DMS114 treated with DMSO at 0.1 percent for 48 hours (cell line): ENCODE measurements around the gene CENPT.
"Not testable (repeated sequence)": the region's sequence is repeated elsewhere in the genome, so short reads cannot be mapped to it uniquely, and the experiment has no call there.

Experiments
- DNase-seq: peaks from one replicate; lab custom pipeline; 2025; ENCODE audit not compliant: unreplicated experiment; lab: John Stamatoyannopoulos, UW

CENPT gene

DNA sequence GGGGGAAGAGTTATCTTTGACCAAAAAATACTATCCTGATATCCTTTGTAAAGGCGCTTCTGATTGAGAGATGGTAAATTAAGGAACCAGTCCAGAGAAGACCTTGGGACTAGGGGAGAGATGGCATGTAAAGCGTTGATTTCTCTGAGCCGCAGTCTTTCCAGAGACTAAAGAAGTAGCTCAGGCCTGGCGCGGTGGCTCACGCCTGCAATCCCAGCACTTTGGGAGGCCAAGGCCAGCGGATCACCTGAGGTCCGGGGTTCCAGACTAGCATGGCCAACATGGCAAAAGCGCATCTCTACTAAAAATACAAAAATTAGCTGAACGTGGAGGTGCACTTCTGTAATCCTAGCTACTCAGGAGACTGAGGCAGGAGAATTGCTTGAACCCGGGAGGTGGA lies 625 bp upstream of the CENPT start:
- no peak for DNase-seq

DNA sequence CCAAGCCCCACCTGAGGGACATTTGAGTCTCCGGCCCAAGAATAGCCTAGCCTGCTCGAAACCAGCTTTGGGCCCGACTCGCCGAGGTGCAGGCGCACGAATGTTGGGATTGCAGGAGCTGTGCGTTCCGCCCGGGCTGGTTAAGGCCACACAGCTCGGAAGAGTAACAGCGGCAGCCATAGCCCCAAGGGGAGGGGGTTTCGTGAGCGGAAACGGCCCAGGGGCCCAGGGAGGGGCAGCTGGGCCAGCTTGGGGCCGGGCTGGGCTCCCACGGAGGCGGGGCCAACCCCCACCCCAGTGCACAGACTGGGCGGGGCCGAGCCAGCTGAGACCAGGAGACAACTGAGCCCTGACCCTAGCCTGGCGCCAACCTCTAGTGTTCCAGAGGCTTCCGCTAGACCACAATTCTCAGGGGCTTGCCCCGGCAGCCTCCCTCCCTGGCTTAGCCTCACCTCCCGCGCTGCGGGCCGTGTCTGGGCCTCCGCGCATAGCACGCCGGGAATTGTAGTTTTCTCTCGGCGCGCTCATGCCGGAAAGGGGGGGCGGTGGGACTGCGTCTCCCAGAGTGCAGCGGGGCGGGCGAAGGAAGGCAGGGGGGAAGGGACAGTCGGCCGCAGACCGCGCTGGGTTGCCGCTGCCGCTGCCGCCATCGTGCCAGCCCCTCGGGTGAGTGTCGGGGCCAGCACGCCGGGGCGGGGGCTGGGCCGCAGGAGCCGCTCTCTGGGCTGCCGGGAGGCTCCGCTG lies 1.0 kb downstream of the CENPT start, which contains the start of gene NUTF2:
Gene NUTF2, plus strand, starts transcription at position 614 of the 744 bp plus-strand sequence. CDS start 18,198 bp downstream, outside the sequence.
- DNase-seq = peak; percentile 86

DNA sequence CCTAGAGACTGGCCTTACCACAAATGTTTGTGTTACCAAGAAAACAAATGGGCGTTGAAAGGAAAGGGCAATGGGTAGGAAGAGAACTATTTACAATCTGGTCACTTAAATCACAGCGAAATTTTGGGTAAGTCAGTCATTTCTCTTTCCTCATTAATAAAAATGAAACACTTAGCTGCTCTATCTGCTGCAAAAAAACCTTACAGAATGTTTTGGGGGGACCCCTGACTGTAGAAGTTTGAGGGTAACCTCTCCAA lies 1.5 kb downstream of the CENPT start:
- no peak for DNase-seq

DNA sequence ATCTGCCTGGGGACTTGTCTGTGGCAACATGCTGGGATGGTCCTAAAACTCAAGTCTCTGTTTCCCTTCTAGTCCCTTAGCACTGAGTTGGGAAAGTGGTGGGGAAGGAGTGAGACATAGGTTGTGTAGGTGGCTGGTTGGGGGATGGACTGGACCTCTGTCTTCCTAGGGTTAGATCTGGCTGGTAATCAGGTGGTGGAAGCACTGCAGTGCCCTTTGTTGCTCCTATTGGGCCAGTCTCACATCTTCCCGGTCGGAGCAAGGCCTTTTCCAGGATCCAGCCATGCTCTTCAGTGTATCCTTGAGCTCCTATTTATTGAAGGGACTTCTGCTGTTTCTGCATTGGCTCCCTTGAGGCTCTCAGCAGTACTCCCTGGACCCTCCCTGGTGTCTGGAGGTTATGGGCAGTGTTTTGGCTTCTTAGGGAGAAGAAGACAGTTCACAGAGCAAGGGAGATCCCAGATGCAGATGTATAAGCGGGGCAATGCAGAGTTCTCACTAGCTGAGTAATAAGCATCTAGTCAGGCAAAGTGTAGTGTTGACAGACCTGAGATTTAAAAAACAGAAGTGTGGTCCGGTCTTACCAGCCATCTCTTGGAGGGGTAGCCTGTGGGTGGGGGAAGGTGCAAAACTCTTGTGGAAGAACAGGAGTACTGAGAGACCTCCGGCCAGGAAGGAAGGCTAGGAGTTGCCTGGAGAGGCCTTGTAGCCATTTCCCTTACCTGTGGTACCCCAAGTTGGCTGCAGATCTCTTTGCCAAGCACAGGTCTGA lies 2.0 kb downstream of the CENPT start:
- DNase-seq = peak; percentile 19

DNA sequence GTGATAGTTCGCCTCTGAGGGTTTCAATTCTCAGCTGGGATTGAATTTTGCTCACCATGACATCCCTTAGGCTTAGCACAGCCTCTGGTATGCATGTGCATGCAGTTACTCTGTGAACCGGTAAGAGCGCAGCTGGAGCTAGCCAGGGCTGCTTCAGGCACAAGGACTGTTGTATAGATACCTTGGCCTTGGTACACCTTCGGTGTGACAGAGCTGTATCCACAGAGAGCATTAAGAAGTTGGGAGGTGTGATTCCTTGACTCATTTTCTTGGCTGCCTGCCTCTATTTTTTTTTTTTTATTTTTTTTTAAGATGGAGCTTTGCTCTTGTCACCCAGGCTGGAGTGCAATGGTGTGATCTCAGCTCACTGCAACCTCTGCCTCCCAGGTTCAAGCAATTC lies 3.0 kb downstream of the CENPT start:
- peak; percentile 22 for DNase-seq

DNA sequence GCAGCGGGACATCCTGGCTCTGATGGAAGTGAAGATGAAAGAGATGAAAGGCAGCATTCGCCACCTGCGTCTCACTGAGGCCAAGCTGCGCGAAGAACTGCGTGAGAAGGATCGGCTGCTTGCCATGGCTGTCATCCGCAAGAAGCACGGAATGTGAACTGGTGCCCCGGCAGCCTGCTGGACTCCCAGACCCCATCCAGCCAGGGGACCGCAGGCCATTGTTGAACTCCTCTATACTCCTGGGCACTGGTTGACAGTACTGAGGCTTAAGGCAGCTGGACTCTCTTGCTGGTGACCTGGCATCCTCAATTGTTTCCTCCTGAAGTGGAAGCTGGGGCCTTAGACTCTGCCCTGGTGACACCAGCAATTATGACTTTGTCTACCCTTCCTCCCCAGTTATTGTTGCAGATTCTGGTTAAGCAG lies 4.1 kb downstream of the CENPT start:
- no peak for DNase-seq

DNA sequence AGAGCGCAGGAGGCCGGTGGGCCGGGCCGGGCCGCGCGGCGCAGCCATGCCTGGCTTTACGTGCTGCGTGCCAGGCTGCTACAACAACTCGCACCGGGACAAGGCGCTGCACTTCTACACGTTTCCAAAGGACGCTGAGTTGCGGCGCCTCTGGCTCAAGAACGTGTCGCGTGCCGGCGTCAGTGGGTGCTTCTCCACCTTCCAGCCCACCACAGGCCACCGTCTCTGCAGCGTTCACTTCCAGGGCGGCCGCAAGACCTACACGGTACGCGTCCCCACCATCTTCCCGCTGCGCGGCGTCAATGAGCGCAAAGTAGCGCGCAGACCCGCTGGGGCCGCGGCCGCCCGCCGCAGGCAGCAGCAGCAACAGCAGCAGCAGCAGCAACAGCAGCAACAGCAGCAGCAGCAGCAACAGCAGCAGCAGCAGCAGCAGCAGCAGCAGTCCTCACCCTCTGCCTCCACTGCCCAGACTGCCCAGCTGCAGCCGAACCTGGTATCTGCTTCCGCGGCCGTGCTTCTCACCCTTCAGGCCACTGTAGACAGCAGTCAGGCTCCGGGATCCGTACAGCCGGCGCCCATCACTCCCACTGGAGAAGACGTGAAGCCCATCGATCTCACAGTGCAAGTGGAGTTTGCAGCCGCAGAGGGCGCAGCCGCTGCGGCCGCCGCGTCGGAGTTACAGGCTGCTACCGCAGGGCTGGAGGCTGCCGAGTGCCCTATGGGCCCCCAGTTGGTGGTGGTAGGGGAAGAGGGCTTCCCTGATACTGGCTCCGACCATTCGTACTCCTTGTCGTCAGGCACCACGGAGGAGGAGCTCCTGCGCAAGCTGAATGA lies 4.8 kb downstream of the CENPT start:
- peak; percentile 51 for DNase-seq

DNA sequence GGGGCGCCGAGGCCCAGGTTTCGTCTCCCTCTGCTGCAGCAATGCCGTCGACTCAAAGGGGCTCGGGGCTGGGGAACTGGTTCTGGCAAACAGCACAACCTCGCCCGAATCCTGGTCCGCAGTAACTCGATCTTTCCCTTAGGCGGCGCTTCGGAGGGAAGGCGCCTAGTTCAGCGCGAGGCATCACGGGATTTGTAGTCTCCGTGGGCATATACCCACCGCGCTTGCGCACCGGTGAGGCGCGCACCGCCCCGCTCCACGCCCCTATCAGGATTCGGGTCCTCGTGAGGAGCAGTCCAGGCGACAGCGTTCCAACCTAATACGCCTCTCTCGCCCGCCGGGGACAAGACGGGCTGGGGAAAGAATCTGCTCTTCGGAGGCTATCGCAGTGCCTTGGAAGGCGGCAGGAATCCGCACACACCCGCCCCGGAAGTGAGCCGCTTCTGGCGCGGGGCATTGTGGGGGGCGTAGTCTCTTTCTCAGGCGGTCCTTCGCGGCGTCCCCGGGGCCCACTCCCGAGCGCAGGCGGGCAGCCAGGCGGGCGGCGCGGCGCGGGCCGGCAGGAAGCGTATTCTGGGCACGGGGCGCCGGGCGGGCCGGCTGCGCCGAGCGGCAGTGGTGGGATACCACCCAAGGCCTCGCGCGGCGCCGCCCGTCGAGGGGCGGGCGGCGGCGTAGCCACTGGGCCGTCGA lies 5.5 kb downstream of the CENPT start, which contains the start of gene THAP11:
Gene THAP11, plus strand, starts transcription at position 505 of the 693 bp plus-strand sequence. CDS start 235 bp downstream, outside the sequence.
- peak; percentile 97 for DNase-seq

DNA sequence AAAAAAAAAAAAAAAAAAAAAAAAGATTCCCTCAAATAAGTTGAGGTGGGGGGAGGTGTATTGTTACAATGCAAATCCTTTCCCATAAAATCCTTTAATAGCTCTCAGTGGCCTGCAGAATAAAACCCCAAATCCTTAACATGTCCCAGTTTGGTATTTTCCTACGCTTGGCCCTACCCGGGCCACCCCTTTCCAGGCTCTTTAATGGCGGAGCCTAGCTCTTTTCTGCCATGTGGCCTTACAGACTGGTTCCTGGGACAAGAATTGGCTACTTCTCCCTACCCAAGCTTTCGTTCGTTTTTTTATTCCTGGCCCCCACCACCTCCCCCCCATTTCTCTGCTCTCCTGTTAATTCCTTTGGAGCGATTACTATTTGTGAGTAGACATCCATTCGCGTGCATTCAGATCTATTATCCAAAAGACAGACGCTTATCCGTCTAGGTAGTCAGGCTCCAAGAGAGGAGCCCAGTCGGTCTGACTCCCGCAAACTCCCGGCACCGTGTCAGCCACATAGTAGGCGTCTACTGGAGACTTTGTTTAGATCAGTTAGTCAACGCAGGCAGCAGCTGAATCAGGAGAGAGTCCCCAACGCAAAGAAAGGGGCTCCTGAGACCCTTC lies 6.2 kb downstream of the CENPT start:
- DNase-seq = no peak

DNA sequence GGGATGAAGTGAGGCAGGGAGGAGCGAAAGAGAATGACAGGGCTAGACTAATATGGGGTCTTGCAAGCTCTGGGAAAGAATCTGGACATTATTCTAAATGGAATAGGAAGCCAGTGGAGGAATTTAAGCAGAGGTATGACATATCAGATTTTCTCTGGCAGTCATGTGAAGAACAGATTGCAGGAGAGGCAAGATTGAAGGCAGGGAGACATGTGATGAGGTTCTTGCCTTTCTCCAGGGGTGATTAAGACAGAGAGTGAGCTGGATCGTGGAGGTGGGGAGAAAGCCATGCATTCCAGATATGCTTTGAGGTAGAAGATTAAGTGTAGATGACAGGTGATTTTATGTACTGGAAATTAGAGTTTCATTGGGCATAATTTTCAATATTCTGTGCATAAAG lies 9.7 kb downstream of the CENPT start:
- DNase-seq = no peak

DNA sequence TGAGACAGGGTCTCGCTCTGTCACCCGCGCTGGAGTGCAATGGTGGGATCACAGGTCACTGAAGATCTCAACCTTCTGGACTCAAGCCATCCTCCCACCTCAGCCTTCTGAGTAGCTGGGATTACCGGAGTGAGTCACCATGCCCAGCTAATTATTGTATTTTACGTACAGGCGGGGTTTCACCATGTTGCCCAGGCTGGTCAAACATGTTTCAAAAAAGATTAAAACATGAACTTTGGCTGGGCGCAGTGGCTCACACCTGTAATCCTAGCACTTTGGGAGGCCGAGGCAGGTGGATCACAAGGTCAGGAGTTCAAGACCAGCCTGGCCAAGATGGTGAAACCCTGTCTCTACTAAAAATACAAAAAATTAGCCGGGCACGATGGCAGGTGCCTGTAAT lies 10.3 kb downstream of the CENPT start:
- not testable (repeated sequence) for DNase-seq

DNA sequence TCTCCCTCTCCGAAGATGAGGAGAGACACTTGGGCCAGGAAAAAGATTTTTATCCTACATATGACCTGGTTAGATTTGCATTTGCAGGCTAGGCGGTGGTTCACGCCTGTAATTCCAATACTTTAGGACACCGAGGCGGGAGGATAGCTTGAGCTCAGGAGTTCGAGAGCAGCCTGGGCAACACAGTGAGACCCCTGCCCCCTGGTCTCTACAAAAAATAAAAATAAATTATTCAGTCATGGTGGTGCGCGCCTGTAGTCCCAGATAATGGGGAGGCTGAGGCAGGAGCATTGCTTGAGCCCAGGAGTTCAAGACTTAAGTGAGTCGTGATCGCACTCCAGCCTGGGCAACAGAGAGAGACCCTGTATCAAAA lies 13.3 kb downstream of the CENPT start:
- DNase-seq = no peak

DNA sequence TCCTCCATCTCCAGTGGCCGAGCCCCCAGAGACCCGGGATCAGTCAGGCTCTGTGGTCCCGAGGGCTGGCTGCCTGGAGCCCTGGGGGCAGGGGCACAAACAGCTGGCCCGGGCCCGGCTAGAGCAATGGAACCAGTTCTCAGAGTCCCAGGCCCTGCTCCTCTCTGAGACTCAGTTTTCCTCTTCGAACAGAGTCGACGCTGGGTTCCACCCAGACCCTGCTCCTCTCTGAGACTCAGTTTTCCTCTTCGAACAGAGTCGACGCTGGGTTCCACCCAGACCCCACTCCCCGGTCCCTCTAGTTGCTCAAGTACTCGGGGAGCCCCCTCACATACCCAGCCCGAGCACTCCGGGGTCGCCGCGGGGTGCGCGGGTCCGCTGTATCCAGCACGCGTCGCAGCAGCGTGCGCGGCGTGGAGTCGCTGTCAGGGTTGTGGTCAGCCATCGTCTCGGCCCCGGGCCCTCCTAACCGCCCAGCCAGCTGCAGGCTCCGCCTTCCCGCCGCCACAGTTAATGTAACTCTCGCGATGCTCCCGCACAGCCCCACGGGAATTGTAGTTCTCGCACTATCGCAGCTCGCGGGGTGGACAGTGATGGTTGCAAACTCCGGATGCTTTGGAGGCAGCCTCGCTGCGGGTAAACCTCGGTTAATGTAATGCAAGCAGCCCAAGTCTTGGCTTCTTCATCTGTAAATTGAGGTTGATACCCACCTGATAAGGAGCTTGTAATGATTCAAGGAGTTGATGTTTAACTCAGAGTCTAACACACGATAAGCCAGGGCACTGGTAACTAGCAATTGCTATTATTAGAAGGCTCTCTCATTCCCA lies 13.9 kb downstream of the CENPT start:
- peak; percentile 87 for DNase-seq

DNA sequence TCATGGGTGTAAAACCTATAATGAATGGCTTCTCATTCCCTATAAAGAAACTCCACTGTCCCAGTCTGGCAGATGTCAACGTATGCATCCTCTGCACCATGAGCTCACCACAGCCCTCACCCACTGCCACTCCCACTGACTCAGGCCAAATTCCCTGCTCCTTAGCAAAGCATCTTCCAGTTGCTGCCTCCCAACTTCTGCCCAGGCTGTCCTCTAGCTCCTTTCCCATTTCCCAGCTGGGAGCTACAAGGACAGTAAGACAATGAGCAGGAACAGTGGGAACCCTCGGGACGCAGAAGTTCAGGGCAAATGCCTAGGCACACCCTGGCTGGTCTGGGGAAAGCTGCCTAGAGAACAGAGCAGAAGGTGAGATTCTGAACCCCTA lies 14.5 kb downstream of the CENPT start:
- no peak for DNase-seq

DNA sequence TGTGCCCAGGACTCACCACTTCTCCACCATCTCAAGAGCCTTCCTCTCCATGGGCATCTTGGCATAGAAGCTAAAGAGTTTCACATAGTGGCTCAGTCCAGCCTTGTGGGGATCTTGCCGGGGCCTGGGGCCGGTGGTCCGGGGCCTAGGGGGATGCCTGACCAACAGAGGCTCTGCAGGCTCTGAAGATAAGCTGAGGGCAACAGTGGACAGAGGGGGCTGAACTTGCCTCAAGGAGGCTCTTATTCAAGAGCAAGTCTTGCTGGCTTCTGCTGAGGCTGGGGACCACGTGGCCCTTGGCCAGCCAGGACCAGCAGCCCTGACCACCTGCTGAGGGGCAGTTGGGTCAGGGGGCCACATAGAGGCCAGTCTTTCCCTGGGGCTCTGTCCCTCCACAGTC lies 18.8 kb downstream of the CENPT start:
- DNase-seq = no peak

DNA sequence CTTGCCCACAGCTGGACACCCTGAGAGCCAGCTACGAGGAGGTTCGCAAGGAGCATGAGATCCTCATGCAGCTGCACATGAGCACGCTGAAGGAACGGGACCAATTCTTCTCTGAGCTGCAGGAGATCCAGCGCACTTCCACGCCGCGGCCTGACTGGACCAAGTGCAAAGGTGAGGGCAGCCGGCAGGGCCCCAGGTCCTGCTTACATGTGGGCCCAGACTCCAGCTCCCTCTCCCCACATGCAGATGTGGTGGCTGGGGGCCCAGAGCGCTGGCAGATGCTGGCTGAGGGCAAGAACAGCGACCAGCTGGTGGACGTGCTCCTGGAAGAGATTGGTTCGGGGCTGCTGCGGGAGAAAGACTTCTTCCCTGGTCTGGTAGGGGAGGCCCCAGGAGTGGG lies 21.6 kb downstream of the CENPT start:
- no peak for DNase-seq

DNA sequence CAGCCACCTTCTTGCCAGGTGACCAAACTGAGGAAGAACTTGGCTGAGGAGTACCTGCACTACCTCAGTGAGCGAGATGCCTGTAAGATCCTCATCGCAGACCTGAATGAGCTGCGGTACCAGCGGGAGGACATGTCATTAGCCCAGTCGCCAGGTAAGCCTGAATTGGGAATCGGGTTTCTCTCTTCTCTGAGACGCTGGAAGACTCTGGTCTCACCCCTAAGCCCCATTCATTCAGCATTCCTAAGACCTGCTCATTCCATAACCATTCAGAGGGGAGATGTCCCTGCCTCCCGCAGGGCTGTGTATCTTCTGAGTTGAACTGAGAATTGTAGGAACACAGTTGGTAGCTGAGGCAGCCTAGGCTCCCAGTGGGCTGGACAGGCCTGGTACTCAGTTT lies 22.4 kb downstream of the CENPT start:
- no peak for DNase-seq

DNA sequence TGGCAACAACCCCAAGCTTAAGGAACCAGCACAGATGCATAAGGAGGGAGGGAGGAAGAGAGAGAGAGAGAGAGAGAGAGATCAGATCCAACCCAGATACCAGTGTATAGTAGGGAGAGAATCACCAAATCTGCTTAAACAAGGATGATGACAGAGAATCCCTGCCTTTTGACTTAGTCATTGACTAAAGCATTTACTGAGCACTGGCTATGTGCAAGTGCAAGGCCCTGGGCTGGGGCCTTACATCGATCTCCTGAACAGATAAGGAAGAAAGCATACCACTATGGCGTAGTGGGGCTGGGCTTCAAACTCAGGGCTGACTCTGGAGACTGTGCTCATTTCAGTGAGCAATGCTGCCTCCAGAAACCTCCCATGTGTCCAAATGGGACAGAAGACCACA lies 25.0 kb downstream of the CENPT start:
- DNase-seq = no peak

DNA sequence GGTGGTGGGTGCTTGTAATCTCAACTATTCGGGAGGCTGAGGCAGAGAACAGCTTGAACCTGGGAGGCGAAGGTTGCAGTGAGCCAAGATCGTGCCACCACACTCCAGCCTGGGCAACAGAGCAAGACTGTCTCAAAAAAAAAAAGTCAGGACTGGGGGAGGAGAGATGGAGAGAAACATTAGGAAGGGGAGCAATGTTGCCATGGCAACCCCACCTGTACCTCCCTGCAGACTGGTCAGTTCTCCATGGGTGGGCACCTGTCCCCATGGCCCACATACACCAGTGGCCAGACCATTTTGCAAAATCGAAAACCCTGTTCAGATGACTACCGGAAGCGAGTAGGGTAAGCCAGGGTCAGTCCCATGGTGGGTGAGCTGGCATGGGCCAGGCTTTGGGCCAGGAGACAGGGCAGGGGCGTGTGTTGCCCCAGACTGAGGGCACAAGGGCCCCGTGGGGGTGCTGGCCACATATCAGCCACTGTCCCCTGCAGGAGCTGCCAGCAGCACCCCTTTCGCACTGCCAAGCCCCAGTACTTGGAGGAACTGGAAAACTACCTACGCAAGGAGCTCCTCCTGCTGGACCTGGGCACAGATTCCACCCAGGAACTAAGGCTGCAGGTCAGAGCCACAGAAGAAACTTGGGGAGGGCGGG lies 26.8 kb downstream of the CENPT start:
- DNase-seq = no peak
